ENCODE measurements around the gene REEP1. TPM values are rescaled to one million over a fixed set of nuclear protein-coding genes. Genes with fewer than 3 reads are reported as not detected.
"Not testable (repeated sequence)": the region's sequence is repeated elsewhere in the genome, so short reads cannot be mapped to it uniquely, and the experiment has no call there.

The REEP1 gene
- total and polyA plus RNA-seq, 7 donors = 0.23 to 98.0 (median 44.9) TPM

DNA sequence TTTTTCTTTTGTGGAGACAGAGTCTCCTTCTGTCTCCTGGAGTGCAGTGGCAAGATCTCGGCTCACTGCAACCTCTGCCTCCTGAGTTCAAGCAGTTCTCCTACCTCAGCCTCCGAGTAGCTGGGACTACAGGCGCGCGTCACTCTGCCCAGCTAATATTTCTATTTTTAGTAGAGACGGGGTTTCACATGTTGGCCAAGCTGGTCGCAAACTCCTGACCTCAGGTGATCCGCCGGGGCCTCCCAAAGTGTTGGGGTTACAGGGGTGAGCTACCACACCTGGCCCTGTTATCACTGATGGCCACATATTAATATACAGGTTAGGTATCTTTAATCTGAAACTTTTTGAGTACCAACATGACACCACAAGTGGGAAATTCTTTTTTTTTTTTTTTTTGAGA, 134.7 kb downstream of the REEP1 start:
- WGBS, 2 donors = 95 to 96% methylated on average over 9 of the region's 9 CpGs
- DNase-seq = no peak
- Histone ChIP-seq H3K36me3 (peaks cover 14 to 18% (median 15%) of the 10 kb centered on the region in 4 donors), H3K4me3 (no peak overlapping the region), H3K27me3 (no peaks in the 10 kb centered on the region), H3K27ac (no peak overlapping the region), H3K9me3 (no peaks in the 10 kb centered on the region), H3K4me1 (peaks cover 0 to 30% (median 18%) of the 10 kb centered on the region in 4 donors)
- intact Hi-C loops (cut with DNase I) = loop anchor here (5.0 kb wide), 1 partner anchor 170 kb away; no protein-coding TSS in a partner anchor
- TF ChIP-seq POLR2A (IDR thresholded peaks at IDR 0.05) (no peak), EP300 (IDR thresholded peaks at IDR 0.05) (no peak), POLR2AphosphoS5 (IDR thresholded peaks at IDR 0.05) (no peak)
- TF ChIP-seq, protein P1, sequence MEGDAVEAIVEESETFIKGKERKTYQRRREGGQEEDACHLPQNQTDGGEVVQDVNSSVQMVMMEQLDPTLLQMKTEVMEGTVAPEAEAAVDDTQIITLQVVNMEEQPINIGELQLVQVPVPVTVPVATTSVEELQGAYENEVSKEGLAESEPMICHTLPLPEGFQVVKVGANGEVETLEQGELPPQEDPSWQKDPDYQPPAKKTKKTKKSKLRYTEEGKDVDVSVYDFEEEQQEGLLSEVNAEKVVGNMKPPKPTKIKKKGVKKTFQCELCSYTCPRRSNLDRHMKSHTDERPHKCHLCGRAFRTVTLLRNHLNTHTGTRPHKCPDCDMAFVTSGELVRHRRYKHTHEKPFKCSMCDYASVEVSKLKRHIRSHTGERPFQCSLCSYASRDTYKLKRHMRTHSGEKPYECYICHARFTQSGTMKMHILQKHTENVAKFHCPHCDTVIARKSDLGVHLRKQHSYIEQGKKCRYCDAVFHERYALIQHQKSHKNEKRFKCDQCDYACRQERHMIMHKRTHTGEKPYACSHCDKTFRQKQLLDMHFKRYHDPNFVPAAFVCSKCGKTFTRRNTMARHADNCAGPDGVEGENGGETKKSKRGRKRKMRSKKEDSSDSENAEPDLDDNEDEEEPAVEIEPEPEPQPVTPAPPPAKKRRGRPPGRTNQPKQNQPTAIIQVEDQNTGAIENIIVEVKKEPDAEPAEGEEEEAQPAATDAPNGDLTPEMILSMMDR (IDR thresholded peaks at IDR 0.05) = no peak

DNA sequence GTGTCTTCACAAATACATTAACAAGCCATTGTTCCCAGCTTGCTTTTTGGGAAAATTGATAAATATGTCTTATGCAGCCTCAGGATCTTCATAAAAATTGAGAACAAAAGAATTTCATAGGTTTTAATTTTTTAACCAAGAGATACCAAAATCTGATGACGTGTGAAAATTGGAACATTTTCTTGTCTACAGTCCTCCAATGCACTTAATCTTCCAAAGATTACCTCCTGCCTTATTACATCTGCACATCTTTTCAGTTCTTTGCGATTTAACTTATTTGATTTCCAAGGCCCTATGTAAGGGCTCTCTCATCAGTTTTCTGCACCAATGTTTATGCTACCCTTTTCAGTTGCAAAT, 135.1 kb downstream of the REEP1 start:
- WGBS, 2 donors = 86 to 90% methylated on average over 2 of the region's 2 CpGs
- TF ChIP-seq EP300 (IDR thresholded peaks at IDR 0.05) (no peak), POLR2AphosphoS5 (IDR thresholded peaks at IDR 0.05) (no peak), POLR2A (IDR thresholded peaks at IDR 0.05) (no peak)
- TF ChIP-seq, protein P1 (IDR thresholded peaks at IDR 0.05) = no peak
- Histone ChIP-seq H3K27me3 (no peaks in the 10 kb centered on the region), H3K9me3 (no peaks in the 10 kb centered on the region), H3K4me1 (peaks cover 0 to 30% (median 18%) of the 10 kb centered on the region in 4 donors), H3K27ac (peak overlapping the region in 1 of 4 donors; percentile 15), H3K36me3 (peaks cover 10 to 14% (median 11%) of the 10 kb centered on the region in 4 donors), H3K4me3 (no peak overlapping the region)
- DNase-seq = no peak
- intact Hi-C loops (cut with DNase I) = loop anchor here (5.0 kb wide), 1 partner anchor 170 kb away; no protein-coding TSS in a partner anchor

DNA sequence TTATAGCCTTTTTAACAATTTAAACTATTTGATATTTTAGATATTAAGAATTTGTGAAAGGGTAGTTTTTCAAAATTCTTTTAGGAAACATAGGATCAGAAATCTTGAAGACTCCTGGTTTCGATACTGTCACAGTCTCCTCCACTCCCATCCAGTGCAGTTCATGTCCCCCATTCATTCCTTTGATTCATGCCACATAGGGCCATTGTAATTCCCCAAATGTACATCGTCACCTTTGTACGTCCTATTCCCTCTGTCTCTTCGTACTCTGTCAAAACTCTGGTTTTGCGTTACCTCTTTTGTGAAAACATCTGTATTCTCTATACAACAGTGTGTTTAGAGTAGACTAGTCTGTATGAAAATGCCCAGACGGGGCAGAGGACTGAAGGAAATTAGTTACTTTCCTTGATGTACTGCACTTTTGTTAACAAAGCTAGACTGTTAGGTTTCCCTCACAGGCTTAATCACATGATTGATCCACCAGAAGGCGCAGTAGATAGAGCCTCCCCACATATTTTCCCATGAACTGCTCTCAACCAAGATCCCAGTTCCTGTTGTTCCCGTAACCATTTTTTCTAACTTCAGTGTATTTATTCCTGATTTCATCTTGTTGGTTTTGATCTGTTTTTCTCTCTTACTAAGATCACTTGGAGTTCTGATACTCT, 135.6 kb downstream of the REEP1 start:
- 79 to 85% methylated on average over 8 of the region's 8 CpGs for WGBS, 2 donors
- no peak overlapping the region for H3K4me3 ChIP-seq
- H3K27me3 ChIP-seq = no peaks in the 10 kb centered on the region
- H3K9me3 ChIP-seq = no peaks in the 10 kb centered on the region
- intact Hi-C loops (cut with DNase I) = loop anchor here (5.0 kb wide), 1 partner anchor 170 kb away; no protein-coding TSS in a partner anchor
- peaks cover 6 to 9% (median 7%) of the 10 kb centered on the region in 4 donors for H3K36me3 ChIP-seq
- peak overlapping the region in 2 of 4 donors; percentile 1 to 15 for H3K27ac ChIP-seq
- TF ChIP-seq EP300 (IDR thresholded peaks at IDR 0.05) (no peak), POLR2A (IDR thresholded peaks at IDR 0.05) (no peak), POLR2AphosphoS5 (IDR thresholded peaks at IDR 0.05) (no peak)
- TF ChIP-seq, protein P1 (IDR thresholded peaks at IDR 0.05) = no peak
- H3K4me1 ChIP-seq = peaks cover 0 to 30% (median 18%) of the 10 kb centered on the region in 4 donors
- DNase-seq = no peak

DNA sequence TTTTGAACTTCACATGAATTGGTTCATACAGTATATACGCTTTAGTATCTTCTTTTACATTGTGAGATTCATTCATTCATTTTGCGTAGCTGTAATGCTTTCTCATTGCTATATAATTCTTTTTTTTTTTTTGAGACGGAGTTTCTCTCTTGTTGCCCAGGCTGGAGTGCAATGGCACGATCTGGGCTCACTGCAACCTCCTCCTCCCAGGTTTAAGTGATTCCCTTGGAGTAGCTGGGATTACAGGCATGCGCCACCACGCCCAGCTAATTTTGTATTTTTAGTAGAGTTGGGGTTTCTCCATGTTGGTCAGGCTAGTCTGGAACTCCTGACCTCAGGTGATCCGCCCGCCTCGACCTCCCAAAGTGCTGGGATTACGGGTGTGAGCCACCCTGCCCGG, 136.9 kb downstream of the REEP1 start:
- H3K27ac ChIP-seq = peak overlapping the region in 2 of 4 donors; percentile 84 to 91
- intact Hi-C loops (cut with DNase I) = loop anchor here (5.0 kb wide), 1 partner anchor 172 kb away; no protein-coding TSS in a partner anchor
- H3K27me3 ChIP-seq, DNase-seq, H3K9me3 ChIP-seq, H3K36me3 ChIP-seq: not testable (repeated sequence)
- peaks cover 0 to 37% (median 27%) of the 10 kb centered on the region in 4 donors for H3K4me1 ChIP-seq
- WGBS, 2 donors = 64 to 83% methylated on average over 11 of the region's 11 CpGs
- peak overlapping the region in 1 of 4 donors; percentile 67 for H3K4me3 ChIP-seq

DNA sequence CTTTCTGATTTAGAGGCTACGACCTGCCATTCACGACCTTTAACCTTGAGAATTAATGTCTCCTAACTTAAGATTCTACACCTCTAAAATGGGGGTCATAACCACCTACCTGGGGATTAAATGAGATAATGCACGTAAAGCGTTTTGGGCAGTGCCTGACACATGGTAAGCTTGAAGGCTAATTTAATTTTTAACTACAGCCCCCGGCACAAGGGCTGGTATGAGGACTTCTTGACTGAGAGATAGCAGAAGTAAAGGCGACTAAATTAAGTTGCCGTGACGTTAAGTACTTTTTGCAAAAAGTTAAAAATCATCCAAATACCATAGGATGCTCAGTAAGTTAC, 137.6 kb downstream of the REEP1 start:
- TF ChIP-seq, protein P1 (IDR thresholded peaks at IDR 0.05) = no peak
- TF ChIP-seq POLR2A (IDR thresholded peaks at IDR 0.05) = no peak
- TF ChIP-seq EP300 (IDR thresholded peaks at IDR 0.05) = no peak
- TF ChIP-seq POLR2AphosphoS5 (IDR thresholded peaks at IDR 0.05) = no peak
- peak overlapping the region; percentile 64 to 72 (median 66) for H3K4me3 ChIP-seq
- no peak for DNase-seq
- H3K4me1 ChIP-seq = peaks cover 0 to 37% (median 27%) of the 10 kb centered on the region in 4 donors
- WGBS, 2 donors = 1 to 2% methylated on average over 8 of the region's 8 CpGs
- H3K27ac ChIP-seq = peak overlapping the region; percentile 83 to 91 (median 85)
- no peaks in the 10 kb centered on the region for H3K27me3 ChIP-seq
- H3K9me3 ChIP-seq = no peaks in the 10 kb centered on the region
- intact Hi-C loops (cut with DNase I) = loop anchor here (5.0 to 10.0 kb wide), 3 partner anchors 172 to 425 kb away; partner anchors contain the start of genes KDM3A and RNF103
- H3K36me3 ChIP-seq = no peaks in the 10 kb centered on the region
